Measurements from ENCODE around the gene TSHZ3.

Gene TSHZ3

DNA sequence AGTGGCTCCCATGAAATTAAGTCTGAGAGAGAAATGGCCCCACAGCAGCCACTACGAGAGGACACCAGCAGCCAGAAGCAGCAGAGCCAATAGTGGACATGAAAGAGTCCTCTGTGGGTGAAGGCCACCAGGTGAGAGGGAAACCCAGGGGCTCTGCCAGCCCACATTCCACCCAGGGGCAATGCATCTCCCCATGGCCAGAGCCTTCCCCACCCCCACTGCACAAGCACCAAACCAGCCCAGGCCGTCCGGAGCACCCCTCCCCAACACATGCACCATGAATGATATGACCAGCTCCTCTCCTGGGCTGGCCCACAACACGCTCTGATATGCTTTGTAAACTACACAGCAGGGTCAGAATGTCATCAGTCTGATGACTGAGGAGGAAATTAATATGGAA lies 66.9 kb downstream of the TSHZ3 start:
- H3K4me3 ChIP-seq (ENCODE audit: low read length), result no peak overlapping the region
- TF ChIP-seq CTCF (IDR thresholded peaks at IDR 0.05; ENCODE audit: insufficient read depth, low read depth, low read length, missing control alignments), result no peak
- DNase-seq (ENCODE audit: low read depth), result no peak

- H3K4me3 ChIP-seq (ENCODE audit: low read length), result no peak overlapping the region
- DNase-seq (ENCODE audit: low read depth), result no peak
- TF ChIP-seq CTCF (IDR thresholded peaks at IDR 0.05; ENCODE audit: insufficient read depth, low read depth, low read length, missing control alignments), result no peak
These were observed 68.8 kb downstream of the TSHZ3 start for GRCh38 chr19:31280287-31281006.

DNA sequence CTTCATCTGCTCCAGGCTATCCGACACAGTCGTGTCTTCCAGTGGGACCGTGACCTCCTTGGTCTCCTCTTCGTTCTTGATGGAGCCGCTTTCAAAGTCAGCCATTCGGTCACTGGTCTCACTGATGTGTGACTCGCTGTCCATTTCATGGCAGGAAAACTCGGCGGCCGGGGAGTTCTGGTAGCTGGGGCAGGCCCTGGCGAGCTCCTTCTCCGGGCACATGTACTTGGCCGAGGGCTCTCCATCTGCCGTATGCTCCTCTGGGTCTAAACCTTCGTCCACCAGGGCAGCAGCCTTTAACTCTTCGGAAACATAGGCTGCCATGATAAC lies 69.8 kb downstream of the TSHZ3 start:
- H3K4me3 ChIP-seq (ENCODE audit: low read length), result no peak overlapping the region
- no peak for TF ChIP-seq CTCF (IDR thresholded peaks at IDR 0.05; ENCODE audit: insufficient read depth, low read depth, low read length, missing control alignments)
- no peak for DNase-seq (ENCODE audit: low read depth)

- TF ChIP-seq CTCF (IDR thresholded peaks at IDR 0.05; ENCODE audit: insufficient read depth, low read depth, low read length, missing control alignments), result no peak
- DNase-seq (ENCODE audit: low read depth), result no peak
- no peak overlapping the region for H3K4me3 ChIP-seq (ENCODE audit: low read length)
These were observed 70.4 kb downstream of the TSHZ3 start for GRCh38 chr19:31278555-31279435.

- H3K4me3 ChIP-seq (ENCODE audit: low read length), result no peak overlapping the region
- no peak for DNase-seq (ENCODE audit: low read depth)
- TF ChIP-seq CTCF (IDR thresholded peaks at IDR 0.05; ENCODE audit: insufficient read depth, low read depth, low read length, missing control alignments), result no peak
These were observed 71.7 kb downstream of the TSHZ3 start for GRCh38 chr19:31277516-31277915.

DNA sequence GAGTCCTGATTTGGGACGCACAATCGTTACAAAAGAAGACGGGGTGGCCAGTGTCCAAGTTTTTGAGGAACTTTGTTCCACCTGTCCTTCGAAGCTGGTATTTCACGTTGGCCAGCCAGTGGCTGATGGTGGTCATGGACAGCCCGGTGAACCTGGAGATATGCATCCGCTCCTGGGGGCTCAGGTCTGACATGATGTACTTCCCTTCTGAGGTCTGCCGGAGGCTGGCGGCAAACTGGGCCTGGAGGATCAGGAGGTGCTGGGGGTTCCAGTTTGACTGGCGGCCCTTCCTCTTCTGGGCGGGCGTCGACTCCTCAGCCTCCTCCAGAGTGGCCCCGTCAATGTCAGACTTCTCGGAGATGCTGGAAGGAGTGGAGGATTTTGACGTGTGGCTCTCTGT lies 72.4 kb downstream of the TSHZ3 start:
- H3K4me3 ChIP-seq (ENCODE audit: low read length), result no peak overlapping the region
- no peak for DNase-seq (ENCODE audit: low read depth)
- TF ChIP-seq CTCF (IDR thresholded peaks at IDR 0.05; ENCODE audit: insufficient read depth, low read depth, low read length, missing control alignments), result no peak

- no peak for TF ChIP-seq CTCF (IDR thresholded peaks at IDR 0.05; ENCODE audit: insufficient read depth, low read depth, low read length, missing control alignments)
- no peak overlapping the region for H3K4me3 ChIP-seq (ENCODE audit: low read length)
These were observed 74.2 kb downstream of the TSHZ3 start for GRCh38 chr19:31275068-31275334.

More at GRCh38 chr19:31275068-31275334, 74.2 kb downstream of the TSHZ3 start:
- DNase-seq (ENCODE audit: low read depth), result no peak

Data from epithelial cell of esophagus (primary cell).